Gastroesophageal sphincter (tissue), 3 donors: ENCODE results near the gene FOXO1.
A peak's percentile ranks its signal among the peaks of the same experiment; 100 is the strongest.

Experiments
- EP300 ChIP-seq: sonication (generic); formaldehyde crosslinking; IDR thresholded peaks from one replicate; pipeline ENCODE4 v1.6.1; 2017; ENCODE audit warnings: antibody characterized with exemption, mild to moderate bottlenecking
- POLR2A ChIP-seq, 2 donors: fragments of 450-650 bp; IDR thresholded peaks; one replicate each; pipeline ENCODE4 v1.6.1; 2017; ENCODE audit warnings: antibody characterized with exemption in 2 of 2, mild to moderate bottlenecking in 2 of 2, moderate library complexity in 1 of 2
- POLR2AphosphoS5 ChIP-seq: sonication (generic); formaldehyde crosslinking; IDR thresholded peaks from one replicate; pipeline ENCODE4 v1.6.1; 2017; ENCODE audit warnings: antibody characterized with exemption
- TF ChIP-seq, protein P1 (sequence below), 4 experiments: fragments of 200-600 bp in 2 of 4; fragments of 450-650 bp in 2 of 4; sonication (generic) in 1 of 4; IDR thresholded peaks; one replicate each; pipeline ENCODE4 v1.5.1; 2017 to 2019; ENCODE audit warnings: antibody characterized with exemption in 4 of 4, mild to moderate bottlenecking in 2 of 4, moderate library complexity in 2 of 4

DNA sequence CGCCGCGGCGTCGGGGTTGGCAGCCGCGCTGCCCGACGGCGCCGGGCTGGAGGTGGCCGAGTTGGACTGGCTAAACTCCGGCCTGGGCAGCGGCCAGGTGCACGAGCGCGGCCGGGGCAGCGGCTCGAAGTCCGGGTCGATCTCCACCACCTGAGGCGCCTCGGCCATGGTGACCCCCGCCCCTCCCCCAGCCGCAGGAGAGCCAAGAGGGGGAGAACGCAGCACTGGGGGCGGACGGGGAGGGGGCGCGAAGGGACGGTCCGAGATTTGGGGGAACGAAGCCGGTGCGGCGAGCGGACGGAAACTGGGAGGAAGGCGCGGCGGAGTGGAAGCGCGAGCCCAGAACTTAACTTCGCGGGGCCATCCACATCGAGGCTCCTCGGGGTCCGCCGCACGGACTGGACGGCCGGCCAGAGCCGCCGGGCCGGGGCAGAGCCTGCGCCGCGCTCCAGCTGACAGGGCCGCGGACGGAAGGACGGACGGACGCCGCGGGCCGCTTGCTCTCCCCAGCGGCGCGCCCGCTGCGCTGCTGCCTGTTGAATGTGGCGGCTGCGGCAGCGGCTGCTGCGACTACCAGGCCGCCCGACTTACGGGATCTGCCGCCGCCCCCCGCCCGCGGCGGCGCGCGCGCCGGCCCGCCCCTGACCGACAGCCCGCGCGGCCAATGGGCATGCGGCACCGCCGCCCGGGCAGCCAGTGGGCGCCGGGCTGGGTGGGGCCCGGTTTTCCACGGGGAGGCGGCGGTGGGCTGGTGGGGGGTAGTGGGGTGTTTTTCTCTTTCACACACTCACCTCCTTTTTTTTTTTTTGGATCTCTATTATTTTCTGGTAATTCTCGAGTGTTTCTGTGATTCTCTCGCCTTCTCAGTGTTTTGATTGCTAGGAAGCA, at the start of gene FOXO1:
- TF ChIP-seq, protein P1, sequence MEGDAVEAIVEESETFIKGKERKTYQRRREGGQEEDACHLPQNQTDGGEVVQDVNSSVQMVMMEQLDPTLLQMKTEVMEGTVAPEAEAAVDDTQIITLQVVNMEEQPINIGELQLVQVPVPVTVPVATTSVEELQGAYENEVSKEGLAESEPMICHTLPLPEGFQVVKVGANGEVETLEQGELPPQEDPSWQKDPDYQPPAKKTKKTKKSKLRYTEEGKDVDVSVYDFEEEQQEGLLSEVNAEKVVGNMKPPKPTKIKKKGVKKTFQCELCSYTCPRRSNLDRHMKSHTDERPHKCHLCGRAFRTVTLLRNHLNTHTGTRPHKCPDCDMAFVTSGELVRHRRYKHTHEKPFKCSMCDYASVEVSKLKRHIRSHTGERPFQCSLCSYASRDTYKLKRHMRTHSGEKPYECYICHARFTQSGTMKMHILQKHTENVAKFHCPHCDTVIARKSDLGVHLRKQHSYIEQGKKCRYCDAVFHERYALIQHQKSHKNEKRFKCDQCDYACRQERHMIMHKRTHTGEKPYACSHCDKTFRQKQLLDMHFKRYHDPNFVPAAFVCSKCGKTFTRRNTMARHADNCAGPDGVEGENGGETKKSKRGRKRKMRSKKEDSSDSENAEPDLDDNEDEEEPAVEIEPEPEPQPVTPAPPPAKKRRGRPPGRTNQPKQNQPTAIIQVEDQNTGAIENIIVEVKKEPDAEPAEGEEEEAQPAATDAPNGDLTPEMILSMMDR (IDR thresholded peaks at IDR 0.05) = peak in 1 of 4 experiments; percentile 12
- TF ChIP-seq POLR2A (IDR thresholded peaks at IDR 0.05) = peak; percentile 98 to 99
- TF ChIP-seq POLR2AphosphoS5 = peak; percentile 94
- TF ChIP-seq EP300 = no peak
